ENCODE measurements around the gene RPS21.

DNA sequence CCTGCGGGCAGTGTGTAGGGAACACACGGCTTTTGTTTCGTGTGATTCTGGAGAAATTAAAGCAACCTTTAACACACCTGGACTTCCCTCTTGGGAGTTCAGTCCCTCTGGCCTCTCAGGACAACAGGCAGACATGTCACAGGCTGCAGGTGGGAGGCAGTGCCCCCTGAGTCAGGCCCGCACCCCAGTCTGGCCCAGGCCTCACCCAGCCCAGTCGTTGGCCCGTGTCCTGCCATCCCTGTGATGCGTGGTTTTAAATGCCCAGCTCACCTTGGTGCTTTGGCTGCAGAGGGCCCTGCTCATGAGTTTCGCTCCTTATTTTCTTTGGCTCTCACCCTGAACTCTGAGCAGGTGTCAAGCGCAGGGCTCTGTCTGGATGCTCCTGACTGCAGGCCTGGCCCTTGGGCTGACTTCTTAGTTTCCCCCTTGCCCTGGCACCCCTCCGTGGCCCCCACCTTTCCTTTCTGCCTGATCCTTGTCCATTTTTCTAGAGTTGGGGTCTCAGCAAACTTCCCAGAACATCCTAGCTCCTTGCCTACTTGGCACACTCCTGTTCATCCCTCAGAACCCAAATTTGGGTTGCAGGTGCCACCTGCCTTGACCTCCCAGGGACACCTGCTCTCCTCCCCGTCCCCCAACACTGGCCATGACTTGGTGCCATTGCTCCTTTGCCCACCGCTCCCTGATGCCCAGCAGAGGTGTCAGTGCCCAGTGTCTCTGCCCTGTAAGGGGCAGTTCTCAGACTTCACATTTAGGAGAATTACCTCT lies 22.4 kb downstream of the RPS21 start:
- no peak for TF ChIP-seq POLR2AphosphoS5 (IDR thresholded peaks at IDR 0.05; ENCODE audit: low read depth, low read length)
- no peak for TF ChIP-seq TAF1 (IDR thresholded peaks at IDR 0.05; ENCODE audit: borderline replicate concordance, insufficient read depth, low read length)

Data from PFSK-1 (cell line).